WTC11 (cell line): Measurements from ENCODE around the gene USP17L28. TPM values are rescaled to one million over a fixed set of nuclear protein-coding genes. Genes with fewer than 3 reads are reported as not detected.
A peak's percentile ranks its signal among the peaks of the same experiment; 100 is the strongest.
"Not testable (repeated sequence)": the region's sequence is repeated elsewhere in the genome, so short reads cannot be mapped to it uniquely, and the experiment has no call there.

Experiments used
- ATAC-seq: fragments of 200-7000 bp; cut with Tn5 transposase; 2 replicates; pipeline ENCODE4 v1.10.0; 2021; ENCODE audit warnings: mild to moderate bottlenecking, moderate library complexity
- CTCF ChIA-PET: fragments of 300-600 bp; sonication (Branson Sonifier 250); formaldehyde crosslinking; loops from one replicate; lab custom pipeline; 2021; ENCODE audit warnings: antibody characterized with exemption; lab: Charles Lee
- POLR2A ChIA-PET: fragments of 350-600 bp; sonication (Branson Sonifier 250); formaldehyde crosslinking; loops from one replicate; lab custom pipeline; 2021; ENCODE audit warnings: antibody characterized with exemption; lab: Charles Lee
- DNase-seq: peaks from one replicate; pipeline ENCODE4 v3.0.0; 2021; ENCODE audit warnings: low spot score
- H3K27ac Mint-ChIP-seq: 2 replicates; pipeline ENCODE4 v1.8.0; 2021; ENCODE audit warnings: mixed read lengths
- H3K27me3 Mint-ChIP-seq: 2 replicates; pipeline ENCODE4 v1.8.0; 2021; ENCODE audit warnings: low read depth, mild to moderate bottlenecking, moderate library complexity, mixed read lengths
- H3K36me3 Mint-ChIP-seq: 2 replicates; pipeline ENCODE4 v1.8.0; 2021; ENCODE audit warnings: mixed read lengths
- H3K4me1 Mint-ChIP-seq: 2 replicates; pipeline ENCODE4 v1.8.0; 2022; ENCODE audit warnings: mixed read lengths
- H3K4me3 Mint-ChIP-seq: 2 replicates; pipeline ENCODE4 v1.8.0; 2021; ENCODE audit warnings: mild to moderate bottlenecking, moderate library complexity, mixed read lengths
- H3K9me3 Mint-ChIP-seq: 2 replicates; pipeline ENCODE4 v1.8.0; 2021; ENCODE audit warnings: mixed read lengths
- ATF2 ChIP-seq: sonication (generic); formaldehyde crosslinking; IDR thresholded peaks from 2 replicates; pipeline ENCODE4 v1.8.1; 2022; ENCODE audit warnings: low read depth, missing genetic modification reagents, borderline replicate concordance
- ATF6 ChIP-seq: sonication (generic); formaldehyde crosslinking; IDR thresholded peaks from 2 replicates; pipeline ENCODE4 v1.8.1; 2023; ENCODE audit warnings: mild to moderate bottlenecking, missing genetic modification reagents
- CDX4 ChIP-seq: fragments of 250-450 bp; sonication (Bioruptor Pico); IDR thresholded peaks from 2 replicates; pipeline ENCODE4 v1.9.0; 2021; ENCODE audit warnings: moderate library complexity, mild to moderate bottlenecking, inconsistent platforms, borderline replicate concordance
- CREM ChIP-seq: sonication (generic); formaldehyde crosslinking; IDR thresholded peaks from 2 replicates; pipeline ENCODE4 v1.8.1; 2022; ENCODE audit warnings: mild to moderate bottlenecking, missing genetic modification reagents, moderate library complexity
- ELF4 ChIP-seq: sonication (generic); formaldehyde crosslinking; IDR thresholded peaks from 2 replicates; pipeline ENCODE4 v1.8.1; 2022; ENCODE audit warnings: low read depth, mild to moderate bottlenecking, moderate library complexity, missing genetic modification reagents
- ESRRA ChIP-seq: sonication (generic); formaldehyde crosslinking; IDR thresholded peaks from 2 replicates; pipeline ENCODE4 v1.8.1; 2022; ENCODE audit warnings: mild to moderate bottlenecking, missing genetic modification reagents, borderline replicate concordance
- ETV6 ChIP-seq: sonication (generic); formaldehyde crosslinking; IDR thresholded peaks from 2 replicates; pipeline ENCODE4 v1.8.1; 2022; ENCODE audit warnings: mild to moderate bottlenecking, missing genetic modification reagents
- NR2C2 ChIP-seq: sonication (generic); formaldehyde crosslinking; IDR thresholded peaks from 2 replicates; pipeline ENCODE4 v1.8.0; 2022; ENCODE audit warnings: mild to moderate bottlenecking, missing genetic modification reagents
- RELA ChIP-seq: sonication (generic); formaldehyde crosslinking; IDR thresholded peaks from 2 replicates; pipeline ENCODE4 v1.8.1; 2022; ENCODE audit warnings: missing genetic modification reagents, mild to moderate bottlenecking, borderline replicate concordance
- RORB ChIP-seq: fragments of 250-450 bp; sonication (Bioruptor Pico); IDR thresholded peaks from 2 replicates; pipeline ENCODE4 v1.9.0; 2021; ENCODE audit warnings: mild to moderate bottlenecking
- TCF7 ChIP-seq: sonication (generic); formaldehyde crosslinking; IDR thresholded peaks from 2 replicates; pipeline ENCODE4 v1.8.0; 2022; ENCODE audit warnings: mild to moderate bottlenecking, low read depth, missing genetic modification reagents, moderate library complexity
- ZBTB21 ChIP-seq: sonication (generic); formaldehyde crosslinking; IDR thresholded peaks from 2 replicates; pipeline ENCODE4 v1.8.1; 2023; ENCODE audit warnings: mild to moderate bottlenecking, missing genetic modification reagents, borderline replicate concordance
- ZNF121 ChIP-seq: sonication (generic); formaldehyde crosslinking; IDR thresholded peaks from 2 replicates; pipeline ENCODE4 v1.8.0; 2023; ENCODE audit warnings: missing genetic modification reagents
- ZNF219 ChIP-seq: sonication (generic); formaldehyde crosslinking; IDR thresholded peaks from 2 replicates; pipeline ENCODE4 v1.8.0; 2023; ENCODE audit warnings: missing genetic modification reagents, mild to moderate bottlenecking, borderline replicate concordance
- ZNF263 ChIP-seq: sonication (generic); formaldehyde crosslinking; IDR thresholded peaks from 2 replicates; pipeline ENCODE4 v1.8.1; 2022; ENCODE audit warnings: low read depth, mild to moderate bottlenecking, moderate library complexity, missing genetic modification reagents
- ZNF423 ChIP-seq: fragments of 250-450 bp; sonication (Bioruptor Pico); IDR thresholded peaks from 2 replicates; pipeline ENCODE4 v2.1.2; 2022; ENCODE audit warnings: mild to moderate bottlenecking, moderate library complexity
- total RNA-seq: library from RNA; stranded (reverse); gene quantifications from 3 replicates; pipeline ENCODE4 v1.2.3, GENCODE V29; 2021
- TF ChIP-seq, protein P1 (sequence below): fragments of 200-600 bp; IDR thresholded peaks from 2 replicates; pipeline ENCODE4 v1.8.0; 2022; ENCODE audit warnings: antibody characterized with exemption
- TF ChIP-seq, protein P2 (sequence below): sonication (generic); formaldehyde crosslinking; IDR thresholded peaks from 2 replicates; pipeline ENCODE4 v1.8.1; 2022; ENCODE audit warnings: mild to moderate bottlenecking, missing genetic modification reagents, moderate library complexity, borderline replicate concordance
- TF ChIP-seq, protein P3 (sequence below): sonication (generic); formaldehyde crosslinking; IDR thresholded peaks from 2 replicates; pipeline ENCODE4 v1.8.1; 2022; ENCODE audit warnings: mild to moderate bottlenecking, moderate library complexity, missing genetic modification reagents
- TF ChIP-seq, protein P4 (sequence below): sonication (generic); formaldehyde crosslinking; conservative IDR thresholded peaks from 2 replicates; pipeline ENCODE4 v1.8.1; 2022; ENCODE audit warnings: mild to moderate bottlenecking, missing genetic modification reagents
- TF ChIP-seq, protein P5 (sequence below): sonication (generic); formaldehyde crosslinking; IDR thresholded peaks from 2 replicates; pipeline ENCODE4 v1.8.1; 2023; ENCODE audit warnings: mild to moderate bottlenecking, moderate library complexity, missing genetic modification reagents

Gene USP17L28
- total RNA-seq, 1 experiment from 2014 or later, result not detected

- H3K4me3 Mint-ChIP-seq, H3K4me1 Mint-ChIP-seq, H3K27me3 Mint-ChIP-seq, CTCF ChIA-PET, POLR2A ChIA-PET, H3K27ac Mint-ChIP-seq, ATAC-seq: not testable (repeated sequence)
- peak; percentile 60 for DNase-seq
- H3K9me3 Mint-ChIP-seq, result peaks cover 58% of the 10 kb centered on the region
- TF ChIP-seq, protein P1, sequence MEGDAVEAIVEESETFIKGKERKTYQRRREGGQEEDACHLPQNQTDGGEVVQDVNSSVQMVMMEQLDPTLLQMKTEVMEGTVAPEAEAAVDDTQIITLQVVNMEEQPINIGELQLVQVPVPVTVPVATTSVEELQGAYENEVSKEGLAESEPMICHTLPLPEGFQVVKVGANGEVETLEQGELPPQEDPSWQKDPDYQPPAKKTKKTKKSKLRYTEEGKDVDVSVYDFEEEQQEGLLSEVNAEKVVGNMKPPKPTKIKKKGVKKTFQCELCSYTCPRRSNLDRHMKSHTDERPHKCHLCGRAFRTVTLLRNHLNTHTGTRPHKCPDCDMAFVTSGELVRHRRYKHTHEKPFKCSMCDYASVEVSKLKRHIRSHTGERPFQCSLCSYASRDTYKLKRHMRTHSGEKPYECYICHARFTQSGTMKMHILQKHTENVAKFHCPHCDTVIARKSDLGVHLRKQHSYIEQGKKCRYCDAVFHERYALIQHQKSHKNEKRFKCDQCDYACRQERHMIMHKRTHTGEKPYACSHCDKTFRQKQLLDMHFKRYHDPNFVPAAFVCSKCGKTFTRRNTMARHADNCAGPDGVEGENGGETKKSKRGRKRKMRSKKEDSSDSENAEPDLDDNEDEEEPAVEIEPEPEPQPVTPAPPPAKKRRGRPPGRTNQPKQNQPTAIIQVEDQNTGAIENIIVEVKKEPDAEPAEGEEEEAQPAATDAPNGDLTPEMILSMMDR, result 0 out of 2 replicates have a peak, but pooled peaks have one; percentile 43
- H3K36me3 Mint-ChIP-seq, result peaks cover 28% of the 10 kb centered on the region
These were observed 32.4 kb downstream of the USP17L28 start for GRCh38 chr4:9381012-9381534.

DNA sequence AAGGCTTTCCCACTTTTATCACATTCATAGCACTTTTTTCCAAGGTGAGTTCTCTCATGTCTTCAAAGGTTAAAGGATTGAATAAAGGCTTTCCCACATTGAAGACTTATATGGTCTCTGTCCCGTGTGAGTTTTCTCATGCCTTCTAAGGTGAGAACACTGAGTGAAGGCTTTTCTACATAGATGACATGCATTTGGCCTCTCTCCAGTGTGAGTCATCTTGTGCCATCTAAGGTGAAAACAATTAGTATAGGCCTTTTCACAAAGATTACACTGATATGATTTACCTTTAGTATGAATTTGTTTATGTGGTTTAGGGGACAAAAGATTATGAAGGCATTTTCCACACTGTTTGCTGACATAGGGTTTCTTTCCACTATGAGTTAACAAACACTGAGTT is 35.4 kb downstream of the USP17L28 start:
- TF ChIP-seq, protein P2, sequence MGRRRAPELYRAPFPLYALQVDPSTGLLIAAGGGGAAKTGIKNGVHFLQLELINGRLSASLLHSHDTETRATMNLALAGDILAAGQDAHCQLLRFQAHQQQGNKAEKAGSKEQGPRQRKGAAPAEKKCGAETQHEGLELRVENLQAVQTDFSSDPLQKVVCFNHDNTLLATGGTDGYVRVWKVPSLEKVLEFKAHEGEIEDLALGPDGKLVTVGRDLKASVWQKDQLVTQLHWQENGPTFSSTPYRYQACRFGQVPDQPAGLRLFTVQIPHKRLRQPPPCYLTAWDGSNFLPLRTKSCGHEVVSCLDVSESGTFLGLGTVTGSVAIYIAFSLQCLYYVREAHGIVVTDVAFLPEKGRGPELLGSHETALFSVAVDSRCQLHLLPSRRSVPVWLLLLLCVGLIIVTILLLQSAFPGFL, result no peak
- TF ChIP-seq CREM (CRISPR knock-in tag) (no peak), ESRRA (CRISPR knock-in tag) (no peak), ZBTB21 (no peak), ZNF263 (no peak), RORB (CRISPR knock-in tag) (no peak), ELF4 (CRISPR knock-in tag) (no peak), ZNF121 (CRISPR knock-in tag) (no peak), ATF6 (CRISPR knock-in tag) (no peak), CDX4 (no peak), ATF2 (no peak), ZNF423 (CRISPR knock-in tag) (no peak), RELA (no peak), NR2C2 (CRISPR knock-in tag) (no peak), ZNF219 (CRISPR knock-in tag) (no peak), ETV6 (CRISPR knock-in tag) (no peak), TCF7 (CRISPR knock-in tag) (no peak)
- TF ChIP-seq, protein P3, sequence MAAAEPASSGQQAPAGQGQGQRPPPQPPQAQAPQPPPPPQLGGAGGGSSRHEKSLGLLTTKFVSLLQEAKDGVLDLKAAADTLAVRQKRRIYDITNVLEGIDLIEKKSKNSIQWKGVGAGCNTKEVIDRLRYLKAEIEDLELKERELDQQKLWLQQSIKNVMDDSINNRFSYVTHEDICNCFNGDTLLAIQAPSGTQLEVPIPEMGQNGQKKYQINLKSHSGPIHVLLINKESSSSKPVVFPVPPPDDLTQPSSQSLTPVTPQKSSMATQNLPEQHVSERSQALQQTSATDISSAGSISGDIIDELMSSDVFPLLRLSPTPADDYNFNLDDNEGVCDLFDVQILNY (CRISPR knock-in tag), result no peak
- TF ChIP-seq, protein P4, sequence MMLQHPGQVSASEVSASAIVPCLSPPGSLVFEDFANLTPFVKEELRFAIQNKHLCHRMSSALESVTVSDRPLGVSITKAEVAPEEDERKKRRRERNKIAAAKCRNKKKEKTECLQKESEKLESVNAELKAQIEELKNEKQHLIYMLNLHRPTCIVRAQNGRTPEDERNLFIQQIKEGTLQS (CRISPR knock-in tag), result no peak
- TF ChIP-seq, protein P5, sequence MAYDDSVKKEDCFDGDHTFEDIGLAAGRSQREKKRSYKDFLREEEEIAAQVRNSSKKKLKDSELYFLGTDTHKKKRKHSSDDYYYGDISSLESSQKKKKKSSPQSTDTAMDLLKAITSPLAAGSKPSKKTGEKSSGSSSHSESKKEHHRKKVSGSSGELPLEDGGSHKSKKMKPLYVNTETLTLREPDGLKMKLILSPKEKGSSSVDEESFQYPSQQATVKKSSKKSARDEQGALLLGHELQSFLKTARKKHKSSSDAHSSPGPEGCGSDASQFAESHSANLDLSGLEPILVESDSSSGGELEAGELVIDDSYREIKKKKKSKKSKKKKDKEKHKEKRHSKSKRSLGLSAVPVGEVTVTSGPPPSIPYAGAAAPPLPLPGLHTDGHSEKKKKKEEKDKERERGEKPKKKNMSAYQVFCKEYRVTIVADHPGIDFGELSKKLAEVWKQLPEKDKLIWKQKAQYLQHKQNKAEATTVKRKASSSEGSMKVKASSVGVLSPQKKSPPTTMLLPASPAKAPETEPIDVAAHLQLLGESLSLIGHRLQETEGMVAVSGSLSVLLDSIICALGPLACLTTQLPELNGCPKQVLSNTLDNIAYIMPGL, result no peak
- no peaks in the 10 kb centered on the region for H3K4me1 Mint-ChIP-seq
- H3K4me3 Mint-ChIP-seq, result no peak overlapping the region
- CTCF ChIA-PET, result no interaction called here
- H3K27me3 Mint-ChIP-seq, result peaks cover 10% of the 10 kb centered on the region
- DNase-seq (no peak), ATAC-seq (no peak)
- peaks cover 51% of the 10 kb centered on the region for H3K9me3 Mint-ChIP-seq
- POLR2A ChIA-PET, result no interaction called here
- peaks cover 25% of the 10 kb centered on the region for H3K36me3 Mint-ChIP-seq
- H3K27ac Mint-ChIP-seq, result no peak overlapping the region

DNA sequence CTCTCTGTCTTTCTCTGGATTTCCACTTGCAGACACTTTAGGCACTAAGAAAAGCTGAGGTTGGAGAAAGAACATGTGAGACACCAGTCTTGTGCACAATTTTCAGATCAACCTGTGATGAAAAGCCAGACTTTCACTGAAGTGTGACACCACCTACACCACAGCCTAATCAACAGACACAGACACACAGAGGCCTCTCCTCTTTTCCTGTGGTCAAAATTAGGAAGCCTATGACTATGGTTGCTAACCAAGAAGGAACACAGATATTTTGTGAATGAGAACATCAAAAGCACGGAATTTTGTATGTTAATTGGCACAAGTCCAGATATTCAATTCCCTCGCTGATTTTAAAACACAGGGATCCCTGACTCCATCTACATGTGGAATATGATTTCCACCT is 40.3 kb downstream of the USP17L28 start:
- DNase-seq, POLR2A ChIA-PET, H3K27me3 Mint-ChIP-seq, ATAC-seq, H3K4me1 Mint-ChIP-seq, H3K27ac Mint-ChIP-seq, H3K4me3 Mint-ChIP-seq, CTCF ChIA-PET: not testable (repeated sequence)
- Mint-ChIP-seq H3K9me3 (peaks cover 41% of the 10 kb centered on the region), H3K36me3 (peaks cover 19% of the 10 kb centered on the region)
